ENCODE measurements around the gene SAFB2. TPM values are rescaled to one million over a fixed set of nuclear protein-coding genes. Genes with fewer than 3 reads are reported as not detected.

Gene SAFB2
- total and polyA plus RNA-seq, 10 of the 15 experiments (the other 5 are each of a cell fraction or from before 2014, with no cell fraction given): 4.5 to 89.2 (median 42.9) TPM

Small RNA genes lying within 50 kb of the gene (small RNA-seq; reads per million reads assigned to genes)
- gene SNRPEP4: not detected

Other genes starting within 250 kb of the SAFB2 start
Only the 7 nearest of the 14 such genes appear.
- gene TINCR, start 54.8 kb downstream of the SAFB2 start, total RNA-seq (2014; rRNA removed): 0.06 TPM in 1 of 2 replicates, not detected in the other
- 0.23 TPM in 1 of 2 replicates, not detected in the other for gene TINCR, start 54.8 kb downstream of the SAFB2 start, total RNA-seq (2014; rRNA removed; fragmentation: Illumina TruSeq; extraction: Trizol)
- 0.16 and 0.36 TPM in 2 replicates for gene TINCR, start 54.8 kb downstream of the SAFB2 start, total RNA-seq (2021)
- 0.06 and 0.27 TPM in 2 replicates for gene TINCR, start 54.8 kb downstream of the SAFB2 start, polyA plus RNA-seq (2011; rRNA removed)
- gene TINCR, start 54.8 kb downstream of the SAFB2 start, polyA plus RNA-seq (2014; fragmentation: Illumina TruSeq; extraction: Trizol): 0.08 and 0.10 TPM in 2 replicates
- gene TINCR, start 54.8 kb downstream of the SAFB2 start, polyA plus RNA-seq (2014; fragmentation: Nextera tagmentation; extraction: Ambion mirVana): under 1 TPM in 1 of 2 experiments, not detected in 1; 0.02 TPM
- gene TINCR, start 54.8 kb downstream of the SAFB2 start, polyA plus RNA-seq (2014; rRNA removed): 0.05 and 0.14 TPM in 2 replicates
- under 1 TPM in 1 of 2 experiments, not detected in 1; 0.05 TPM for gene TINCR, start 54.8 kb downstream of the SAFB2 start, polyA plus RNA-seq (2016; fragmentation: Nextera tagmentation; extraction: Ambion mirVana)
- 45.0 and 55.9 TPM in 2 replicates for gene SAFB, start 307 bp upstream of the SAFB2 start, total RNA-seq (2014; rRNA removed)
- 49.2 and 53.0 TPM in 2 replicates for gene SAFB, start 307 bp upstream of the SAFB2 start, total RNA-seq (2014; rRNA removed; fragmentation: Illumina TruSeq; extraction: Trizol)
- gene SAFB, start 307 bp upstream of the SAFB2 start, total RNA-seq (2021): 110 and 122 TPM in 2 replicates
- 54.9 and 62.1 TPM in 2 replicates for gene SAFB, start 307 bp upstream of the SAFB2 start, polyA plus RNA-seq (2011; rRNA removed)
- 66.6 and 70.3 TPM in 2 replicates for gene SAFB, start 307 bp upstream of the SAFB2 start, polyA plus RNA-seq (2014; fragmentation: Illumina TruSeq; extraction: Trizol)
- 1 to 10 TPM; 1.6 to 2.9 TPM for gene SAFB, start 307 bp upstream of the SAFB2 start, polyA plus RNA-seq (2014; fragmentation: Nextera tagmentation; extraction: Ambion mirVana)
- gene SAFB, start 307 bp upstream of the SAFB2 start, polyA plus RNA-seq (2014; rRNA removed): 114 and 122 TPM in 2 replicates
- gene SAFB, start 307 bp upstream of the SAFB2 start, polyA plus RNA-seq (2016; fragmentation: Nextera tagmentation; extraction: Ambion mirVana): 100 to 1,000 TPM; 126 to 131 TPM
- 177 and 211 TPM in 2 replicates for gene MICOS13, start 57.7 kb upstream of the SAFB2 start, total RNA-seq (2014; rRNA removed)
- gene MICOS13, start 57.7 kb upstream of the SAFB2 start, total RNA-seq (2014; rRNA removed; fragmentation: Illumina TruSeq; extraction: Trizol): 34.9 and 41.2 TPM in 2 replicates
- 61.1 and 61.3 TPM in 2 replicates for gene MICOS13, start 57.7 kb upstream of the SAFB2 start, total RNA-seq (2021)
- gene MICOS13, start 57.7 kb upstream of the SAFB2 start, polyA plus RNA-seq (2011; rRNA removed): 12.4 and 24.3 TPM in 2 replicates
- 3.5 and 16.8 TPM in 2 replicates for gene MICOS13, start 57.7 kb upstream of the SAFB2 start, polyA plus RNA-seq (2014; fragmentation: Illumina TruSeq; extraction: Trizol)
- 10 to 100 TPM in 1 of 2 experiments, 1 to 10 TPM in 1; 9.4 to 38.1 TPM for gene MICOS13, start 57.7 kb upstream of the SAFB2 start, polyA plus RNA-seq (2014; fragmentation: Nextera tagmentation; extraction: Ambion mirVana)
- 119 and 171 TPM in 2 replicates for gene MICOS13, start 57.7 kb upstream of the SAFB2 start, polyA plus RNA-seq (2014; rRNA removed)
- 100 to 1,000 TPM; 113 to 118 TPM for gene MICOS13, start 57.7 kb upstream of the SAFB2 start, polyA plus RNA-seq (2016; fragmentation: Nextera tagmentation; extraction: Ambion mirVana)
- gene HSD11B1L, start 58.3 kb upstream of the SAFB2 start, total RNA-seq (2014; rRNA removed): 1.2 and 1.7 TPM in 2 replicates
- gene HSD11B1L, start 58.3 kb upstream of the SAFB2 start, total RNA-seq (2014; rRNA removed; fragmentation: Illumina TruSeq; extraction: Trizol): 0.49 and 0.55 TPM in 2 replicates
- 1.1 and 1.5 TPM in 2 replicates for gene HSD11B1L, start 58.3 kb upstream of the SAFB2 start, total RNA-seq (2021)
- gene HSD11B1L, start 58.3 kb upstream of the SAFB2 start, polyA plus RNA-seq (2011; rRNA removed): 0.84 TPM in 2 replicates
- gene HSD11B1L, start 58.3 kb upstream of the SAFB2 start, polyA plus RNA-seq (2014; fragmentation: Illumina TruSeq; extraction: Trizol): 0.29 TPM in 1 of 2 replicates, not detected in the other
- gene HSD11B1L, start 58.3 kb upstream of the SAFB2 start, polyA plus RNA-seq (2014; fragmentation: Nextera tagmentation; extraction: Ambion mirVana): under 1 TPM in 1 of 2 experiments, not detected in 1; 0.35 TPM
- gene HSD11B1L, start 58.3 kb upstream of the SAFB2 start, polyA plus RNA-seq (2014; rRNA removed): 1.0 and 1.6 TPM in 2 replicates
- 1 to 10 TPM; 1.1 to 1.8 TPM for gene HSD11B1L, start 58.3 kb upstream of the SAFB2 start, polyA plus RNA-seq (2016; fragmentation: Nextera tagmentation; extraction: Ambion mirVana)
- 1,704 and 2,091 TPM in 2 replicates for gene RPL36, start 67.5 kb upstream of the SAFB2 start, total RNA-seq (2014; rRNA removed)
- 1,553 and 1,673 TPM in 2 replicates for gene RPL36, start 67.5 kb upstream of the SAFB2 start, total RNA-seq (2014; rRNA removed; fragmentation: Illumina TruSeq; extraction: Trizol)
- gene RPL36, start 67.5 kb upstream of the SAFB2 start, total RNA-seq (2021): 1,583 and 1,661 TPM in 2 replicates
- gene RPL36, start 67.5 kb upstream of the SAFB2 start, polyA plus RNA-seq (2011; rRNA removed): 499 and 1,144 TPM in 2 replicates
- gene RPL36, start 67.5 kb upstream of the SAFB2 start, polyA plus RNA-seq (2014; fragmentation: Illumina TruSeq; extraction: Trizol): 67.8 and 374 TPM in 2 replicates
- 1,000 to 10,000 TPM; 4,698 to 4,942 TPM for gene RPL36, start 67.5 kb upstream of the SAFB2 start, polyA plus RNA-seq (2014; fragmentation: Nextera tagmentation; extraction: Ambion mirVana)
- 2,015 and 2,575 TPM in 2 replicates for gene RPL36, start 67.5 kb upstream of the SAFB2 start, polyA plus RNA-seq (2014; rRNA removed)
- gene RPL36, start 67.5 kb upstream of the SAFB2 start, polyA plus RNA-seq (2016; fragmentation: Nextera tagmentation; extraction: Ambion mirVana): 1,000 to 10,000 TPM; 2,328 to 2,411 TPM
- gene LONP1, start 97.4 kb upstream of the SAFB2 start, total RNA-seq (2014; rRNA removed): 85.0 and 92.7 TPM in 2 replicates
- gene LONP1, start 97.4 kb upstream of the SAFB2 start, total RNA-seq (2014; rRNA removed; fragmentation: Illumina TruSeq; extraction: Trizol): 38.6 and 44.0 TPM in 2 replicates
- gene LONP1, start 97.4 kb upstream of the SAFB2 start, total RNA-seq (2021): 136 and 137 TPM in 2 replicates
- gene LONP1, start 97.4 kb upstream of the SAFB2 start, polyA plus RNA-seq (2011; rRNA removed): 31.3 and 51.1 TPM in 2 replicates
- 8.2 and 35.5 TPM in 2 replicates for gene LONP1, start 97.4 kb upstream of the SAFB2 start, polyA plus RNA-seq (2014; fragmentation: Illumina TruSeq; extraction: Trizol)
- 1 to 10 TPM in 1 of 2 experiments, under 1 TPM in 1; 0.61 to 3.2 TPM for gene LONP1, start 97.4 kb upstream of the SAFB2 start, polyA plus RNA-seq (2014; fragmentation: Nextera tagmentation; extraction: Ambion mirVana)
- 67.8 and 92.2 TPM in 2 replicates for gene LONP1, start 97.4 kb upstream of the SAFB2 start, polyA plus RNA-seq (2014; rRNA removed)
- 100 to 1,000 TPM in 1 of 2 experiments, 10 to 100 TPM in 1; 86.5 to 100 TPM for gene LONP1, start 97.4 kb upstream of the SAFB2 start, polyA plus RNA-seq (2016; fragmentation: Nextera tagmentation; extraction: Ambion mirVana)
- gene CATSPERD, start 97.9 kb upstream of the SAFB2 start, total RNA-seq (2014; rRNA removed): not detected in 2 replicates
- gene CATSPERD, start 97.9 kb upstream of the SAFB2 start, total RNA-seq (2014; rRNA removed; fragmentation: Illumina TruSeq; extraction: Trizol): not detected in 2 replicates
- gene CATSPERD, start 97.9 kb upstream of the SAFB2 start, total RNA-seq (2021): 0.10 TPM in 1 of 2 replicates, not detected in the other
- gene CATSPERD, start 97.9 kb upstream of the SAFB2 start, polyA plus RNA-seq (2011; rRNA removed): 0.11 TPM in 1 of 2 replicates, not detected in the other
- not detected in 2 replicates for gene CATSPERD, start 97.9 kb upstream of the SAFB2 start, polyA plus RNA-seq (2014; fragmentation: Illumina TruSeq; extraction: Trizol)
- gene CATSPERD, start 97.9 kb upstream of the SAFB2 start, polyA plus RNA-seq (2014; fragmentation: Nextera tagmentation; extraction: Ambion mirVana): under 1 TPM in 1 of 2 experiments, not detected in 1; 0.02 TPM
- gene CATSPERD, start 97.9 kb upstream of the SAFB2 start, polyA plus RNA-seq (2014; rRNA removed): 0.06 TPM in 1 of 2 replicates, not detected in the other
- under 1 TPM; 0.21 to 0.38 TPM for gene CATSPERD, start 97.9 kb upstream of the SAFB2 start, polyA plus RNA-seq (2016; fragmentation: Nextera tagmentation; extraction: Ambion mirVana)